Measurements from ENCODE around the gene GRK4.
"Not testable (repeated sequence)": the region's sequence is repeated elsewhere in the genome, so short reads cannot be mapped to it uniquely, and the experiment has no call there.

Gene GRK4

GRCh38 chr4:2963175-2963965 lies at the start of gene GRK4, which contains the start of gene NOP14:
Gene GRK4 (plus strand): TSS chr4:2963571. CDS start chr4:2964071, 500 bp downstream.
Gene NOP14 (minus strand): TSS chr4:2963406. CDS start chr4:2963319, 87 bp downstream.
- DNase-seq (ENCODE audit: extremely low read depth in 1 of 2, low read depth in 1 of 2), result peak; percentile 91 to 95

GRCh38 chr4:2914256-2915126 lies 48.9 kb upstream of the GRK4 start:
- no peak for DNase-seq (ENCODE audit: extremely low read depth in 1 of 2, low read depth in 1 of 2)

GRCh38 chr4:2915789-2916188 lies 47.6 kb upstream of the GRK4 start:
- DNase-seq (ENCODE audit: extremely low read depth in 1 of 2, low read depth in 1 of 2), result no peak

DNA sequence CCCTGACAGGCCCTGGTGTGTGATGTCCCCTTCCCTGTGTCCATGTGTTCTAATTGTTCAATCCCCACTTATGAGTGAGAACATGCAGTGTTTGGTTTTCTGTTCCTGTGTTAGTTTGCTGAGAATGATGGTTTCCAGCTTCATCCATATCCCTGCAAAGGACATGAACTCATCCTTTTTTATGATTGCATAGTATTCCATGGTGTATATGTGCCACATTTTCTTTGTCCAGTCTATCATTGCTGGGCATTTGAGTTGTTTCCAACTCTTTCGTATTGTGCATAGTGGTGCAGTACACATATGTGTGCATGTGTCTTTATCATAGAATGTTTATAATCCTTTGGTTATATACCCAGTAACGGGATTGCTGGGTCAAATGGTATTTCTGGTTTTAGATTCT lies 46.7 kb upstream of the GRK4 start:
- DNase-seq (ENCODE audit: extremely low read depth in 1 of 2, low read depth in 1 of 2), result not testable (repeated sequence)

DNA sequence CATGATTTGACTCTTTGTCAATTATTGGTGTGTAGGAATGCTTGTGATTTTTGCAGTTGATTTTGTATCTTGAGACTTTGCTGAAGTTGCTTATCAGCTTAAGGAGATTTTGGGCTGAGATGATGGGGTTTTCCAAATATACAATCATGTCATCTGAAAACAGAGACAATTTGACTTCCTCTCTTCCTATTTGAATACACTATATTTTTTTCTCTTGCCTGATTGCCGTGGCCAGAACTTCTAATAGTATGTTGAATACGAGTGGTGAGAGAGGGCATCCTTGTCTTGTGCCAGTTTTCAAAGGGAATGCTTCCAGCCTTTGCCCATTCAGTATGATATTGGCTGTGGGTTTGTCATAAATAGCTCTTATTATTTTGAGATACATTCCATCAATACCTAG lies 45.1 kb upstream of the GRK4 start:
- DNase-seq (ENCODE audit: extremely low read depth in 1 of 2, low read depth in 1 of 2), result not testable (repeated sequence)

DNA sequence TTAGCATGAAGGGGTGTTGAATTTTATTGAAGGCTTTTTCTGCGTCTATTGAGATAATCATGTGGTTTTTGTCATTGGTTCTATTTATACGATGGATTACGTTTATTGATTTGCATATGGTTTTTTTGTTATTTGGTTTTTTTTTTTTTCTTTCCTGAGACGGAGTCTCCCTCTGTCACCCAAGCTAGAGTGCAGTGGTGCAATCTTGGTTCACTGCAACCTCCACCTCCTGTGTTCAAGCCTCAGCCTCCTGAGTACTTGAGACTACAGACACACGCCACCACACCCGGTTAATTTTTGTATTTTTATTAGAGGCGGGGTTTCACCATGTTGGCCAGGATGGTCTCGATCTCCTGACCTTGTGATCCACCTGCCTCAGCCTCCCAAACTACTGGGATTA lies 44.7 kb upstream of the GRK4 start:
- not testable (repeated sequence) for DNase-seq (ENCODE audit: extremely low read depth in 1 of 2, low read depth in 1 of 2)

DNA sequence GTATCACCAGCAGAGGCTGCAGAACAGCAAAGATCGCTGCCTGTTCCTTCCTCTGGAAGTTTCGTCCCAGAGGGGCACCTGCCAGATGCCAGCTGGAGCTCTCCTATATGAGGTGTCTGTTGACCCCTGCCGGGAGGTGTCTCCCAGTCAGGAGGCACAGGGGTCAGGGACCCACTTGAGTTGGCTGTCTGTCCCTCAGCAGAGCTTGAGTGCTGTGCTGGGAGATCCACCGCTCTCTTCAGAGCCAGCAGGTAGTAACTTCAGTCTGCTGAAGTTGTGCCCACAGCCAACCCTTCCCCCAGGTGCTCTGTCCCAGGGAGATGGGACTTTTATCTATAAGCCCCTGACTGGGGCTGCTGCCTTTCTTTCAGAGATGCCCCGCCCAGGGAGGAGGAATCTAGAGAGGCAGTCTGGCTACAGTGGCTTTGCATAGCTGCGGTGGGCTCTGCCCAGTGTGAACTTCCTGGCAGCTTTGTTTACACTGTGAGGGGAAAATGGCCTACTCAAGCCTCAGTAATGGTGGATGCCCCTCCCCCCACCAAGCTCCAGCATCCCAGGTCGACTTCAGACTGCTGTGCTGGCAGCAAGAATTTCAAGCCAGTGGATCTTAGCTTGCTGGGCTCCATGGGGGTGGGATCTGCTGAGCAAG lies 40.8 kb upstream of the GRK4 start:
- DNase-seq (ENCODE audit: extremely low read depth in 1 of 2, low read depth in 1 of 2), result not testable (repeated sequence)

GRCh38 chr4:2923141-2923551 lies 40.2 kb upstream of the GRK4 start:
- DNase-seq (ENCODE audit: extremely low read depth in 1 of 2, low read depth in 1 of 2), result no peak

GRCh38 chr4:2923668-2924173 lies 39.6 kb upstream of the GRK4 start:
- DNase-seq (ENCODE audit: extremely low read depth in 1 of 2, low read depth in 1 of 2), result no peak

DNA sequence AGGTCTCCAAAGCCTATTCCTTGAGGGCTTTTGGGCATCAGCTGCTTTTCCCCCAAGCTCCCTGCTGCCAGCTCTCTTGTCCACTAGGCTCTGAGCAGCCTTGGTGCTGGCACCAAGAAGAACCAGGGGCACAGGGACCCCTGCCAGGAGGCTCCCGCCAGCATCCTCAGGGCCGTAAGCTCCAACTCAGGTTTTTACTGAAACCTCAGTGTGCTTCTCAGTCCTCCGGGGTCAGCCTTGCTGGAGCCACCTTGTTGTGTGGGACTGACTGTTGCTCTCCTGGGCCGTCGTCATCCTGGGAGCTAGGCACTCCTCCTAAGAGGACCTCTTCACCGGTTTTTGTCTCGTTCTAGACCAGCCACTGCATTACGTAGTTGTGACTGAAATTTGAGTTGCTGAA lies 39.1 kb upstream of the GRK4 start:
- no peak for DNase-seq (ENCODE audit: extremely low read depth in 1 of 2, low read depth in 1 of 2)

DNA sequence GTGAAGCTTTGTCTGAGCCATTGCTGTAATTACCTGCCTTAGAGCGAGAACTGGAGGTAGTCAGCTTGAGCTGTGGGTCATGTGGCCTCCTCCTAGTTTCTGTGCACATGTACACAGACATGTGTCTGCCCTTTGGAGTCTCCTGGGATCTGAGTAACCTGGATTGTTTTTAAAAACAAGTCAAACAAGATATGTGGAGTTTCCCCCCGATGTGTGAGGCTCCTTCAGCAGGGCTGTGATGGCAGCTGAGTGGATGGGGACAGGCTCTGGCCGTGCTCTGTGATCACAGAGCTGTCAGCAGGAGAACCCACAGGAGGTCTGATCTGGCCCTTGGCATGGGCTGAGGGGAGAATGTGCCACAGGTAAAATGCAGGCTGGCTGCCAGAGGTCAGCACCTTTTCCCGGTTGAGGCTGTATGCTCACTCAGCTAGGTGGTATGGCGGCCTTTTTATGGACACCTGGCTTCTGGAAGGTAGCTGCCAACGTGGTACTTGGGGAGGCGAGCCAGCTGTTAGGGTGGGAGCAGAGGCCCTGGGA lies 38.5 kb upstream of the GRK4 start:
- no peak for DNase-seq (ENCODE audit: extremely low read depth in 1 of 2, low read depth in 1 of 2)

DNA sequence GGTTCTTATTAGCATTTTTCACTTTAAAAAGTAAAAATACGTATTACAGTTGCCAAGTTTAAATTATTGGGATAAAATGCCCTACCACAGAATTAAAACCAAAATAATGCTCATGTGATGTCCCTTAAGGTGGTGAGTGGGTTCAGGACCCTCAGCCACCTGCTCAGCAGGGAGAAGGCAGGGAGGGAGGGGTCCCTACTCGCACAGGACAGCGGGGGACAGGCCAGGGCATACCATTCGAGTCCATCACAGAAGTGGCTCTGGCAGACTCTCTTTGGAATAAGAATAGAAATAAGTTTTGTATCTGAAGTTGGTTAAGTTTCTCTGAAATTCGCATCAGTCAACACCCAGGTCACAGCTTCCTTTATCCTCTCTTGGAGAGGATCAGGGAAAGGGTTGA lies 37.9 kb upstream of the GRK4 start:
- no peak for DNase-seq (ENCODE audit: extremely low read depth in 1 of 2, low read depth in 1 of 2)

DNA sequence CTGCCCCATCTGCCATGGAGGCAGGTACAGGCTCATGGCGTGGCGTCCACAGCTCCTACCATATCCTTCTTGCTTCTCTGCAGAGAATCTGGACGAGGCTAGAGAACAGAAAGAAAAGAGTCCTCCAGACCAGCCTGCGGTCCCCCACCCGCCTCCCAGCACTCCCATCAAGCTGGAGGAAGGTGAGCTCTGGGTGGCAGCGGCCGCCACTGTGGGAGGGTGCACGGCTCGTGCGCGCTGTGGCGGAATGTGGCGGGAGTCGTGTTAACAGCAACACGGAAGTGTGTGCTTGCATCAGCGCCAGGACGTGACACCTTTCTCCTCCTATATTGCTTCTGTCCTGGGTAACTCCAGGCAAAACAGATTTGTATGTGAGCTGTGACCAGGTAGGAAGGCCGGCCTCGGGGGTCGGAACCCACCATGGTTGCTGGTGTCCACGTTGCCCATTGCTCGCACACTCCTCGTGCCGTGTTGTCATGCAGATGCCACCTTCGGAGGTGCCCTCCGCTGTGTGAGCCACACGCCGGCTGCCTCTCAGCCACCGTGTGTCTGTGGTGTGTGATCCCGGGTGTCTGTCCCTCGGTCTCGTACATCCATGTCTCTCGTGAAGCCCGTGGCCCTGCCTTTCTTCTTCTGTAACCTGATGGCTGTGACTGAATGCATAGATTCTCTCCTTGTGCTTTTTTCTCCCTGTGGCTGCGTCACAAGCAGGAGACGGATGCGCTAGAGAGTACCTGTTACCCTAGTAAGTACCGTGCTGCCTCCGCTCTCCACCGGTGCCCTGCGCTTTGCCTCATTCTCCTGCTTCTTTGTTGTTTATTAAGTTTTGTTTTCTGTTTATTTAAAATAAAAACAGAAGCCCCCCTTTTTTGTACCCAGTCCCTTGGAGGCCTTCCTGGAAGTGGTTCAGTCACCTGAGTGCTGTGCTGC lies 37.2 kb upstream of the GRK4 start:
- no peak for DNase-seq (ENCODE audit: extremely low read depth in 1 of 2, low read depth in 1 of 2)

GRCh38 chr4:2927016-2927695 lies 36.2 kb upstream of the GRK4 start:
- no peak for DNase-seq (ENCODE audit: extremely low read depth in 1 of 2, low read depth in 1 of 2)

DNA sequence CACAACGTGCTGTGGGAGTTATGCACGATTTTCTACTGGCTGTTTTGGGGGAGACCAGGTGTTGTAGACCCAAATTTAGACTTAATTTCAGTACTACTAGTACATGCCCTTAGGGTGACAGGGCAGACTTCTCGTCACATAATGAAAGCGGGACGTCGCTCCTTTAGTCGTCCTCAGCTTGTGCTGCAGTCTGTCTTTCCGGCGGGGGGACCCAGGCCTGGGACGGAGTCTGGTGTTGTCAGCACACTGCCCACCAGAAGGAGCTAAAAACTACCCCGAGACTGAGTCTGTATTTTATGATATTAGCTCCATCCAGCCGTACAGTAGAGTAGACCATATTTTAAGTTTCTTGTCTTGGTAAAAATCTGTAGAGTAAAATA lies 35.7 kb upstream of the GRK4 start:
- no peak for DNase-seq (ENCODE audit: extremely low read depth in 1 of 2, low read depth in 1 of 2)

- no peak for DNase-seq (ENCODE audit: extremely low read depth in 1 of 2, low read depth in 1 of 2)
Observed at GRCh38 chr4:2928242-2929176, 34.9 kb upstream of the GRK4 start.

DNA sequence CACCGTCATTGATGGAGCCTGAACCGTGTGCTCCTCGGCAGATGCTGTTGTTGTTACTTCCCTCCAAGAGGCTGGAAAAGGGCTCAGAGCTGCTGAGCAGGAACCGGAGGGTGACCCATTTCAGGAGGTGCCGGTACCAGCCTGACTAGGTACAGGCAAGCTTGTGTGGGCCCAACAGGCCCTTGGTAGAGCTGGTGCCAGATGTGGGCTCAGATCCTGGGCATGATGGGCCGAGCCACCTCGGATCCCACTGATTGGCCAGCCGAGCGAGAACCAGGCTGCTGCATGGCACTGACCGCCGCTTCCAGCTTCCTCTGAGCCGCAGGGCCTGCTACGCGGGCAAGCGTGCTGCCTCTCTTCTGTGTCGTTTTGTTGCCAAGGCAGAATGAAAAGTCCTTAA lies 33.9 kb upstream of the GRK4 start:
- no peak for DNase-seq (ENCODE audit: extremely low read depth in 1 of 2, low read depth in 1 of 2)

GRCh38 chr4:2930135-2930757 lies 33.1 kb upstream of the GRK4 start:
- no peak for DNase-seq (ENCODE audit: extremely low read depth in 1 of 2, low read depth in 1 of 2)

All from activated CD8-positive, alpha-beta memory T cell treated with anti-CD3 and anti-CD28 coated beads for 1 hour (primary cell).